Left ventricle myocardium inferior (tissue), 1 donor: ENCODE results near the gene NAALADL2. TPM values are rescaled to one million over a fixed set of nuclear protein-coding genes. Genes with fewer than 3 reads are reported as not detected.

Source experiments
- DNase-seq: peaks from one replicate; pipeline ENCODE4 v3.0.0-alpha.2; 2020
- H3K27ac ChIP-seq: fragments of 200-600 bp; replicated peaks from 2 replicates; pipeline ENCODE4 v1.8.0; 2021
- H3K27me3 ChIP-seq: fragments of 200-600 bp; 2 replicates; pipeline ENCODE4 v1.8.0; 2021; ENCODE audit warnings: low read depth
- H3K36me3 ChIP-seq: fragments of 200-600 bp; 2 replicates; pipeline ENCODE4 v1.8.0; 2021
- H3K4me1 ChIP-seq: fragments of 200-600 bp; 2 replicates; pipeline ENCODE4 v1.8.0; 2021
- H3K4me3 ChIP-seq: fragments of 200-600 bp; 2 replicates; pipeline ENCODE4 v1.8.0; 2021; ENCODE audit warnings: mild to moderate bottlenecking, moderate library complexity
- H3K9me3 ChIP-seq: fragments of 200-600 bp; replicated peaks from 2 replicates; pipeline ENCODE4 v1.8.0; 2021
- CTCF ChIP-seq: fragments of 200-600 bp; IDR thresholded peaks from 2 replicates; pipeline ENCODE4 v1.8.0; 2021; ENCODE audit warnings: antibody characterized with exemption, mild to moderate bottlenecking, borderline replicate concordance
- intact Hi-C: fragments of 100-400 bp; cut with micrococcal nuclease; formaldehyde crosslinking; loops from one replicate; pipeline ENCODE4 v1.11.0; 2022
- total RNA-seq: library from RNA; stranded (reverse); fragmentation: NEBNext Ultra II Directional; extraction: Animal tissue kit (Norgen Biotek cat#: 25700); gene quantifications from one replicate; pipeline ENCODE4 v1.2.1, GENCODE V29; 2021
- donor health status: DM: no; HTN: yes; CAD: no; lungs with severe emphysema.

NAALADL2 gene
- total RNA-seq, 1 donor from 2014 or later: 5.8 TPM

GRCh38 chr3:175059788-175060187 is 200.7 kb downstream of the NAALADL2 start:
- Histone ChIP-seq H3K4me3 (no peak overlapping the region), H3K36me3 (no peaks in the 10 kb centered on the region), H3K9me3 (peaks cover 18% of the 10 kb centered on the region), H3K4me1 (no peaks in the 10 kb centered on the region), H3K27ac (no peak overlapping the region), H3K27me3 (no peaks in the 10 kb centered on the region)
- no peak for DNase-seq
- intact Hi-C loops: no loop called here
- TF ChIP-seq CTCF: no peak

- H3K4me3 ChIP-seq: no peak overlapping the region
- no peak for TF ChIP-seq CTCF
- intact Hi-C loops: no loop called here
- H3K9me3 ChIP-seq: peaks cover 18% of the 10 kb centered on the region
- no peaks in the 10 kb centered on the region for H3K36me3 ChIP-seq
- H3K27ac ChIP-seq: no peak overlapping the region
- no peaks in the 10 kb centered on the region for H3K4me1 ChIP-seq
- H3K27me3 ChIP-seq: no peaks in the 10 kb centered on the region
- DNase-seq: no peak
These were observed 206.4 kb downstream of the NAALADL2 start for GRCh38 chr3:175065497-175065896.

- H3K4me1 ChIP-seq: no peaks in the 10 kb centered on the region
- no peak for TF ChIP-seq CTCF
- intact Hi-C loops: no loop called here
- H3K36me3 ChIP-seq: no peaks in the 10 kb centered on the region
- H3K27ac ChIP-seq: no peak overlapping the region
- DNase-seq: no peak
- no peak overlapping the region for H3K4me3 ChIP-seq
- peaks cover 18% of the 10 kb centered on the region for H3K9me3 ChIP-seq
- no peaks in the 10 kb centered on the region for H3K27me3 ChIP-seq
These were observed 207.7 kb downstream of the NAALADL2 start for GRCh38 chr3:175066617-175067415.

- Histone ChIP-seq H3K27ac (no peak overlapping the region), H3K9me3 (peaks cover 18% of the 10 kb centered on the region), H3K4me1 (no peaks in the 10 kb centered on the region), H3K27me3 (no peaks in the 10 kb centered on the region), H3K36me3 (no peaks in the 10 kb centered on the region), H3K4me3 (no peak overlapping the region)
- intact Hi-C loops: no loop called here
- no peak for TF ChIP-seq CTCF
- no peak for DNase-seq
These were observed 209.5 kb downstream of the NAALADL2 start for GRCh38 chr3:175068587-175068986.

GRCh38 chr3:175070946-175071345 is 211.8 kb downstream of the NAALADL2 start:
- no peaks in the 10 kb centered on the region for H3K27me3 ChIP-seq
- H3K4me1 ChIP-seq: no peaks in the 10 kb centered on the region
- H3K36me3 ChIP-seq: no peaks in the 10 kb centered on the region
- intact Hi-C loops: no loop called here
- H3K9me3 ChIP-seq: peaks cover 18% of the 10 kb centered on the region
- no peak overlapping the region for H3K4me3 ChIP-seq
- H3K27ac ChIP-seq: no peak overlapping the region
- no peak for DNase-seq
- TF ChIP-seq CTCF: no peak
